Activated naive CD4-positive, alpha-beta T cell treated with anti-CD3 and anti-CD28 coated beads, Interleukin-2, amount 50 U/mL, for 72 hours (primary cell): ENCODE results near the gene PRICKLE2. TPM values are rescaled to one million over a fixed set of nuclear protein-coding genes. Genes with fewer than 3 reads are reported as not detected.

ENCODE experiments used
- ATAC-seq, 2 donors: fragments of 150-1000 bp; cut with Tn5 transposase; 2 replicates each; pipeline ENCODE4 v1.10.0; 2021; ENCODE audit warnings: mild to moderate bottlenecking in 2 of 2, moderate library complexity in 2 of 2
- DNase-seq, 2 donors: peaks; one replicate each; pipeline ENCODE4 v3.0.0; 2021 to 2022; ENCODE audit warnings: low spot score in 2 of 2
- H3K27ac Mint-ChIP-seq, 2 donors: one replicate each; pipeline ENCODE4 v1.8.0; 2022; ENCODE audit warnings: mild to moderate bottlenecking in 2 of 2, mixed read lengths in 2 of 2
- H3K36me3 Mint-ChIP-seq, 2 donors: one replicate each; pipeline ENCODE4 v1.8.0; 2022; ENCODE audit warnings: mixed read lengths in 2 of 2
- H3K9me3 Mint-ChIP-seq, 2 donors: one replicate each; pipeline ENCODE4 v1.8.0; 2022; ENCODE audit warnings: mixed read lengths in 2 of 2
- total RNA-seq, 2 donors: library from RNA; stranded (reverse); gene quantifications; one replicate each; pipeline ENCODE4 v1.2.3, GENCODE V29; 2022

The PRICKLE2 gene
- total RNA-seq, 2 donors from 2014 or later, result not detected

DNA sequence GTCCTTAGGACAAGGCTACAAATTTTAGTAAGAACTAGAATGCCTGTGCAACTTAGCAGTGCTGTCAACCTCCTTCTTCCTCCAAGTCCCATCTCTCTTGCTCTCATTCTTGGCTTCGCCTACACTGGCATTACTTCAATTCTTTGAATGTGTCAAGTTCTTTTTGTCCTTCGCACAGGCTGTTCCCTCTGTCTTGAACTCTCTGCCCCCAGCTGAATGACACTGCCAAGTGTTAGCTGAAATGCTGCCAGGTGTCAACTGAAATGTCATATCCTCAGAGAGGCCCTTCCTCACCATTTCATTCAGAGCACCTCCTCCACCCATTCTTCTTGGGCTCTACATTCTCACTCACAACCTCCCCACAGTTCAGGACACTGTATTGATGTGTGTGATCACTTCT, 153.1 kb downstream of the PRICKLE2 start:
- no peaks in the 10 kb centered on the region for H3K9me3 Mint-ChIP-seq
- H3K27ac Mint-ChIP-seq, result no peak overlapping the region
- no peak for ATAC-seq
- DNase-seq, result no peak
- H3K36me3 Mint-ChIP-seq, result no peaks in the 10 kb centered on the region

DNA sequence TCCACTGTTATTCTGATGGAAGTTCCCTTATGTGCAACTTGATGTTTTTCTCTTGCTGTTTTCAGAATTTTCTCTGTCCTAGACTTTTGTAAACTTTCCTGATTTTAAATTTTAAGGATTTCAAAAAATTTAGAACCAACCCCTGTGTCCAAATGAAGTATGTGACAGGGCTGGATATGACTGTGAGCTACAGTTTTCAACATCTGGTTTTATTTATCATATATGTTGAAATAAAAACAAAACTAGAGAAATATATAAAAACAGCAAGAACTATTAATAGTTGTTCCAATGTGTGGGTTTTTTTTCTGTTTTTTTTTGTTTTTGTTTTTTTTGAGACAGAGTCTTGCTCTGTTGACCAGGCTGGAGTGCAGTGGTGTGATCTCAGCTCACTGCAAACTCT, 154.6 kb downstream of the PRICKLE2 start:
- Mint-ChIP-seq H3K36me3 (no peaks in the 10 kb centered on the region), H3K9me3 (no peaks in the 10 kb centered on the region), H3K27ac (no peak overlapping the region)
- no peak for DNase-seq
- no peak for ATAC-seq

DNA sequence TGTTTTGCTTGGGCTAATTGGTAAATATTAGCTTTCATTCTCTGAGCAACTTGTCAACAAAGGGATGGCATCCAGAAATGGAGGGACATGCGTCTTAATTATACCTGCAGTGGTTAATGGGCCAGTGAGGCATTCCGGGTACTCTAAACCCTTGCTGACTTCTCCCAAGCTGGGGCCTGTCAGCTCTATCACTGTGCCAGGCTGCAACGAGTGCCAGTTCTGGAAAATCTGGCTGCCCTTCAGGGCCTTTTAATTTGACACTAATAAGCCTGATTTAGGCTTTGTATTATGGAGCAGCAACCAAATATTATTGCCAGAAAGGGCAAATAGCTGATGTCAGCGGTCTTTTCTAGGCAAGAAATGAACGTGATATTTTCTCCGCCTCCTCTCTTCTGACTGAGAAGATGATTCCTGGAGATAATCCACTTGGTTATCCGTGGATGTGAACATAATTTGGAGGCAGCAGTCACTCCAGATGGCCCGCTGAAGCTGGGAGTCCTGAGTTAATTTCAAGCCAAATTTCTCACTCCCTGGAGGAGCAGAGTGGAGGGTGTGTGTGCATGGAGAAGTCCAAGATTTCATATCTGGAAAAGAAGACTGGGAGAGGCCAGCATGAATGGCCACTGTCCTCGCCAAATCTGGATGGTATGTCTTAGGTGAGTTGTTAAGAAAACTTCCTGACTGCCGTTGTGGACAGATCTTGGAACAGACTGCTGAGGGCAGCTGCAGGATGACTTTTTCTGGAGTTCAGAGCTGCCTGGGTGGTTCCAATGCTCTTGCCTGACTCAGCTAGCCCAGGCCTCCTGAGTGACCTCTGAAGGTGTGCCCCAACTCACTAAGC, 157.5 kb downstream of the PRICKLE2 start:
- no peaks in the 10 kb centered on the region for H3K36me3 Mint-ChIP-seq
- no peaks in the 10 kb centered on the region for H3K9me3 Mint-ChIP-seq
- no peak overlapping the region for H3K27ac Mint-ChIP-seq
- no peak for ATAC-seq
- DNase-seq, result no peak

DNA sequence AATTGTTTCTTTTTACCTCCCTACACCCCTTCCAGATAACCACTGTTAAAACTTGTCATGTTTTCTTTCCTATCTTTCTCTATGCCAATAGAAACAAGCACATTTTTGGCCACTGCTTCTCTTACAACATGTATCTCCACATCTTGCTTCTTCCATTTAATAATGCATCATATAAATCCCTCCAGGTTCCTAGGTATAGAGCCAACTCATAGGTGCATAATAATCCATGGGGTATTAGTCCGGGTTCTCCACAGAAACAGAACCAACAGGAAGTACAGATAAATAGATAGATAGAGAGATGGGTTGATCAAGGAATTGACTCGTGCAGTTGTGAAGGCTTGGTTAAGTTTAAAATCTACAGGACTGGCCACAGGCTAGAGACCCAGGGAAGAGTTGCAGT, 160.5 kb downstream of the PRICKLE2 start:
- no peaks in the 10 kb centered on the region for H3K36me3 Mint-ChIP-seq
- H3K27ac Mint-ChIP-seq, result no peak overlapping the region
- no peak for DNase-seq
- no peaks in the 10 kb centered on the region for H3K9me3 Mint-ChIP-seq
- ATAC-seq, result no peak

DNA sequence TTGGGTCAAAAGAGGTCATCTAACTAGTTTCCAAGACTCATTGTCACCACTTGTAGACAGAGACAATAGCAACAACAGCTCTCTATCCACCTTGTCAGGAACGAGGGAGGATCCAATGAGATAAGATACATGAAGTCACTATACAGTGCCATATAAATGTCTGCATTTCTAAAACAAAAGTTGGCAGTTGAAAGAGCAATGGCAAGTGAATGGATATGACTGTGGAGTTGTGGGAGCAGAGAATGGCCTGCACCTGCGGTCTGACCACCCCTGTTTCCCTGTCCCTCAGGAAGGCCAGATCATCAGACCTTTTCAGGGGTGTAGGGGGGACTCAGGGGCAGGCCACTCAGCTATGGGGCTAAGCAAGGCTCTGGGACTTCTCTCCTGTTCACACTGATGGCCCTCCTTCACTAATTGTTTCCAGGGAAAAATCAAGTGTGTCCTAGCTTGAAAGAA, 161.3 kb downstream of the PRICKLE2 start:
- ATAC-seq (no peak), DNase-seq (no peak)
- no peaks in the 10 kb centered on the region for H3K36me3 Mint-ChIP-seq
- H3K9me3 Mint-ChIP-seq, result no peaks in the 10 kb centered on the region
- H3K27ac Mint-ChIP-seq, result no peak overlapping the region

DNA sequence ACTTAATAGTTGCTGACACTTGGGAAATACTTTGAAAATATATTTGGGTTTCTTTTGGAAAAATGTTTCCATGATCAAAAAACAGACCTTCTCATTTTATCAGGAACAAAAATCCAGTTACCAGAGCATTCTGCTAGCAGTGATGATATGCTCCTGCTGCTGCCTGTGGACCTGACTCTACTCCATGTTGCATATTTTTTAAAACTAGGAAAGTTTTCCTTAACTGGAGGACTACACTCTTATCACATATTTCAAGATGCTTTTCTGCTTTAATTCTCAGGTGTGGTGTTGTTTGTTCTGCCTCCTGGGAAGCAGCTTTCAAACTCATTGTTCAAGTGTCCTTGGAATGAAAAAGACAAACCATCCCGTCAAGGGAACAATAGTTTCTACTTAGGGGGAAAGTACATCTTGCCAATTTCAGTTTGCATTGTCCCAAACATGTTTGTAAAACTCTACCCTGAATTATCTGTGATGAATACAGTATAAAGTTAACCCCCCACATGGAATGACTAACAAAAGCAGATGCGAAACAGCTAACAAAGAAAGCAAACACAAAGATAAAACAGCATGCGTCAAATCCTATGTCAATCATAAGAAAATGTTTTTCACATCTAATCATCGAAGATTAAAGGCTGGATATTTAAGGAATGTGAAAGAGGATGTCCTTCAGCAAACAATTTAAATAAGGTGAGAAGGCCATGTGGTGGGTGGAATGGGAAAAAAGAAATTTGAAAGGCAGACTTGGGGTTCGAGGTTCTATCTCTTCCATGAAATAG, 161.9 kb downstream of the PRICKLE2 start:
- DNase-seq, result no peak
- ATAC-seq, result no peak
- H3K36me3 Mint-ChIP-seq, result no peaks in the 10 kb centered on the region
- no peaks in the 10 kb centered on the region for H3K9me3 Mint-ChIP-seq
- no peak overlapping the region for H3K27ac Mint-ChIP-seq

DNA sequence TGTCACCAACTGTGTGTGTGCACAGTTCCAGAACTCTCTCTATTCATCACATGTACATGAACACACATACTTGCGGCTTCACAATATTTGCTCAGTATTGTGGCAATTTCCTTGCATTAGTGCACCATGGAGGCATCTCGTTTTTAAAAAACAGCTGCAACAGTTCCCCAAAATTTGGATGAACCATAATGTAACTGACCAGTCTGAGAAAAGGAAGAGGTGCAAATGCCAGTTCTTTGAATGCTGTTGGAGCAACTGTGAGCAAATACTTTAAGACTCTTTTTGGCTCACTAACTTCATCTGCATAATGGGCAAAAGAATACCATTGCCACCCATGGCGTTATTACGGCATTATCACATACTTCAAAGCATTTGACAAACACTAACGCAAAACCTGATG, 163.6 kb downstream of the PRICKLE2 start:
- DNase-seq (no peak), ATAC-seq (no peak)
- H3K9me3 Mint-ChIP-seq, result no peaks in the 10 kb centered on the region
- no peaks in the 10 kb centered on the region for H3K36me3 Mint-ChIP-seq
- H3K27ac Mint-ChIP-seq, result no peak overlapping the region

DNA sequence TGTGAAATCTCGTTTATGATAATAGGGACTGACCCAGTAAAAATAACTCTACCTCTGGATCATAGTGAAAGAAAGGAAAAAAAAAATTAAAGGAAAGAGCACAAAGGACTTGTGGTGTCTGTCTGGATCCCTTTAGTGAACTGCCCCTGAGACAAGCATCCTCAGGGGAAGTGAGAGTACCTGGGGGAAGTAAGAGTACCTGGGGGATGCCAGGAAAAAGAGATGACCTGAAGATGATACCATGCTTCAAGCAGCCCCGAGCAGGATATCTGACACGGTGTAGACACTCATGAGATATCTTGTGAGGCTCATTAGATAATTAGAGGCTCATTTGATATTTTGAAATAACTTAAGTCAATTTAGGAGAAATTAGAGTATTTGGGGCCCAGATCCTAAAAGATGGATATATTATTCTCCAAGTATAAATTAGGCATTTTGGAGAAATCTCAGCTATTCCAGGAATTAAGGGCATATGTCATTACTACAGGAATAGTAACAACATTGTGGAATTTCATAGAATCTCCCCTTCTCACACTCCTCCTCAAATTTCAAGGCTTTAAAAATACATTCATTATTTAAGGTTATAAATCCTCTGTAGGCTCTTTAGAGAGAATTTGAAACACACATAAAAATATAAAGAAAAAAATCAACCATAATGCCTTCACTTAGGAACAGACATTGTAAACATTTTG, 165.6 kb downstream of the PRICKLE2 start:
- Mint-ChIP-seq H3K36me3 (no peaks in the 10 kb centered on the region), H3K27ac (no peak overlapping the region), H3K9me3 (no peaks in the 10 kb centered on the region)
- ATAC-seq (no peak), DNase-seq (no peak)

DNA sequence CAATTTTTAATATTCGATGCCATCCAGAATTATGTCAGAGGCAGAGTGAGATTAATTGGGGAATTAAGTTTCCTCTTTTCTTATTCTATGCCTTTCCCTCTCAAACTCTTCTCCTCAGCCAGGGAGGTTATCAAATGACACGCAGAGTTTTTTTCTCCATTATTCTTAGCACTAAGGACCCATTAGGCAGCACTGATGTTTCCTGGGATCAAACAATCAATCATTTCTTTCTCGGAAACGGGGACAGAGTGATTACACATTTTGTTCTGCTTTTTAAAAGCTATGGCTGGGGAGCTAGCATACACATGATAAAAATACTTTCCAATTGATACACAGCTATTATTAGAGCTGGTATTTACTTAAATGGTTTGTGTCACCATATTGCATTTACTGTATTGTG, 166.7 kb downstream of the PRICKLE2 start:
- ATAC-seq (no peak), DNase-seq (no peak)
- Mint-ChIP-seq H3K27ac (no peak overlapping the region), H3K9me3 (no peaks in the 10 kb centered on the region), H3K36me3 (no peaks in the 10 kb centered on the region)

DNA sequence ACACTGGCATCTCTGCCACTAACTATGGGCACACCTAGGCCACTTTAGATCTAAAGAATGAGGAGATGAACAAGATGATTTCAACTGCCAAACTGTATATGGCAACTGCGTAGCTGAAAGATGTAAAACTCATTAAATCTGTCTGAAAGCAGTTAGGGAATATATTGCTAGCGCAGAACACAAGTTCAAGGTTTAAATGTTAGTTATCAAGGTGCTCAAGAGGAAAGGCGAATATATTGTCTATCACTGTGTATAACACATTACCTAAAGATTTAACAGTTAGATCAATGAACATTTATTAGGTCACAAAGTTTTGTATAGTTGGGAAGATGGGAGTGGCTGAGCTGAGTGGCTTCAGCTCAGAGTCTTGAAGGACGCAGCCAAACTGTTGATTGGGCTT, 168.0 kb downstream of the PRICKLE2 start:
- no peaks in the 10 kb centered on the region for H3K36me3 Mint-ChIP-seq
- DNase-seq, result no peak
- no peak for ATAC-seq
- H3K9me3 Mint-ChIP-seq, result no peaks in the 10 kb centered on the region
- H3K27ac Mint-ChIP-seq, result no peak overlapping the region

DNA sequence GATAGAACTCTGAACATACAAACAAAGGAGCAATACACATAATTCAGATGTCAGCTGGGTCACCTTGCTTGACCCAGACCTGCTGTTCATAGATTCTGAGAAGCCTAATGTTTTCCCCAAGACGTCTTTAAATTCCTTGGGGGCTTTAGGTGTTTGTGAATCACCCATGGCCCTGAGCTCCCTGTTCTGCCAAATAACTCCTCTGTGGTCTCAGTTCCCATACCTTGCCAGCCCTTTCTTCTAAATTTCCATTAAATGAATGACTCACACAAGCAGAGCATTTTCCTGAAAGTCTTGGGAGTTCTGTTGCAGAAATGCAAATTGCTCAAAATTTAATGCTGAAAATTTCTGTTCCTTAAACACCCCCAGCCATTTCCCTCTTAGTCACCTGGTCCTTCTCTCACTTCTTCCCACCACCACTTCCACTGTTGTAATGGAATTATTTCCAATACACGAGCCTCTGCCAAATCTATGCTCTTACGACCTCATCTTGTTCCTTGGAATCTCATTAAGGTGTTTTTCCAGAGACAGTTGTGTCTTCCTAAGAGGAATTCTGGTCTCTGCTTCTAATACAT, 168.6 kb downstream of the PRICKLE2 start:
- Mint-ChIP-seq H3K27ac (no peak overlapping the region), H3K9me3 (no peaks in the 10 kb centered on the region), H3K36me3 (no peaks in the 10 kb centered on the region)
- DNase-seq (no peak), ATAC-seq (no peak)

DNA sequence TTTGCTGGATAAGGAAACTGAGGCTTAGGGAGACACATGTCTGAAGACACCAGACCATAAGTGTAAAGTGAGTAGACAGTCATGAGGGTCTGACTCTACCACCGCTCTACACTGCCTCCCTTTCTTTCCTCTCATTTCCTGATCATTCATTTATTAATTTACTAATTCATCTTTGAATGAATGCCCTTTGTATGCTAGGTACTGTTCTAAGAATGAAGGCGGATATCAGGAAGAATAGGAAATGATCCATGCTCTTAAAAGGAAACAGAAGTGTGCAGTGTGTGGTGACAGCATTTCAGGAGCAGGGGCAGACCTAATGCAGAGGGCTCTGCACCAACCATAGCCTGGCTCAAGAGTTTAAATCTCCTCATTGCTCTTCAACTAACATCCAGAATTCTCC, 170.2 kb downstream of the PRICKLE2 start:
- no peak for DNase-seq
- Mint-ChIP-seq H3K9me3 (no peaks in the 10 kb centered on the region), H3K36me3 (no peaks in the 10 kb centered on the region), H3K27ac (no peak overlapping the region)
- no peak for ATAC-seq

DNA sequence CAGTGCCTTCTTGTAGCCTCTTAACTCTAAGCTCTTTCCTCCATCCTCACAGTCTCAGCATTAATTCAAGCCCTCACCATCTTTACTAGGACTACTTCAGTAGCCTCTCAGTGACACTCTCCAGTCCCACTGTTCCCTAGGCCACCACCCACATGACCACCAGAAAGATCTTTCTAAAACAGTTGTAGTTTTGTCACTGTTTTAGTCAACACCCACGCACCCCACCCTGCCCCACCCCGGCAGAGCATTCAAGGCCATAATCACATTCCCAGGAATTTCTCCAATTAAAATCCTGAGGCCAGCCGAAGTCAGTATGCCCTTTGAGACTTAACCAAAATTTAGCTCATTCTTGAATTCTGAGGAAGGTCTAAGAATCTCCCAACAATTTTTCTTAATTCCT, 170.8 kb downstream of the PRICKLE2 start:
- H3K36me3 Mint-ChIP-seq, result no peaks in the 10 kb centered on the region
- no peak for ATAC-seq

DNA sequence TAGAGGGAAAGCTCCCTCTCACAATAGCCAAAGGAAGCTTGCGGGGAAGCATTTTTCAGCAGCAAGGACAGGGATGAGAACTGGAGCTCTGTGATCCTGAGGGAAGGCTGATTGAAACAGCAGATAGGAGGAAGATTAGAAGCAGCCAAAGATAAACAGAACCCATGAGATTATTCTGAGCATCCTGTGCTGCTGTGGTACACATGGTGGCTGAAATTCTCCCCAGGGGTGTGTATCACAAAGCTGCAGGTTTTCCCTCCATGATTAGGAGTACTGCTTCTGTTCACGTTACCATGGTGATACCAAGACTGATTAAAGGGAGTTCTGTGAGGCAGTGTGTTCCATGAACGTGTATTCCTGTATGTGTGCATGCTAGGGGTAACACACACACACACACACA, 171.7 kb downstream of the PRICKLE2 start:
- no peak for DNase-seq
- Mint-ChIP-seq H3K9me3 (no peaks in the 10 kb centered on the region), H3K36me3 (no peaks in the 10 kb centered on the region), H3K27ac (no peak overlapping the region)
- no peak for ATAC-seq

More for the DNA sequence above, 170.8 kb downstream of the PRICKLE2 start:
- no peaks in the 10 kb centered on the region for H3K9me3 Mint-ChIP-seq
- no peak for DNase-seq
- no peak overlapping the region for H3K27ac Mint-ChIP-seq

DNA sequence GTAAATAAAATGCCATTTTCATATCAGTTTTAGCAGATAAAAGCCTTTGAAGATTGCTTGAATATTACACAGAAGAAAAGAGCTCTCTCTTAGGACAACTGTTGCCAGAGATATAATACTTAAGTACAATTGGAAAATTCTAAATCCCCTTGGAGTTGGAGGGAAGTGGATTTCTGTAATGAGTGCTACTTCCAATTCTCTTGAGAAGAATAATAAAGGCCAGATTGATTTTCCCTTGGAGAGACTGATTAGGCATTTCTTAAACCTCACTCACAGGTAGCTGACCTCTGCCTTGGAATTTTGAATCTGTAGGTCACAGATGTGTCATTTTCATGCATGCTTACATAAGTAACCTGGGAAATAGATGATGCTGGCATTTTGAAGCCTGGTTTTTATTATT, 172.1 kb downstream of the PRICKLE2 start:
- ATAC-seq (no peak), DNase-seq (no peak)
- no peak overlapping the region for H3K27ac Mint-ChIP-seq
- H3K9me3 Mint-ChIP-seq, result no peaks in the 10 kb centered on the region
- H3K36me3 Mint-ChIP-seq, result no peaks in the 10 kb centered on the region

DNA sequence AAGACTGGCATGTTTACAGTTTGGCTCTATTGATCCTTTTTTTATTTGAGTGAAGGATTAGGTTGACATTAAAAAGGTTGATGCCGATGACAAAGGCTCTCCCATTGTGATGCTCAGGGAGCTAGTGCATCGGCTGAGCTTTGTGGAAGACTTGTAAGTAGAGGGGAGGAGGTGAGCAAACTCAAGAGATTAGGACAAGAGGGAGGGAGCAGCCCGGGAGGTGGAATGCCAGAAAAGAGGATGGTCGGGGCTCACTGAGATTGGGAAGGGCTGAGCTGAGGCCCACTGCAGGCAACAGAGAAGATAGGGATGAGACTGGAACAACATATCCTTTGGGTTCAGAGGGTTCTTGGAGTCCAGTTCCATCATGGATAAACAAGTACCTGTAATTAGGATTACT, 175.4 kb downstream of the PRICKLE2 start:
- no peak for DNase-seq
- H3K36me3 Mint-ChIP-seq, result no peaks in the 10 kb centered on the region

DNA sequence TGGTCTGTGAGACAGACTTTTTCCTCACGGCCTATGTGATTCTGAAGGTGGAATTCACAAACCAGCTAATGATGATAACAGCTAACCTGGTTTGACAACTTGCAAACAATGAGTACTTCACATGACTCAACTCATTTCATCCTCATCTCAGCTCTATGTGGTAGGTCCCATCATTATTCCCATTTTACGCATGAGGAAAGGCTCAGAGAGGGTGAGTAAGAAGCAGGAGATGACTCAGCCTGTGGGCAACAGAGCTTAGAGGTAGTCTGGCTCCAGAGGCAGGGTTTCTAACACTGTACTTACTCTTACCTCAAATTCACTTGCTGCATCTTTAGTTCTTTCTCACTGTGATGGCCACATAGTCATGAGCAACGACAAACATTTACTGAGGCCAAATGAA, 176.1 kb downstream of the PRICKLE2 start:
- peak overlapping the region in 1 of 2 donors; percentile 46 for H3K27ac Mint-ChIP-seq
- peak in 1 of 2 donors; percentile 14 for DNase-seq
- H3K9me3 Mint-ChIP-seq, result no peaks in the 10 kb centered on the region
- peak; percentile 95 to 96 for ATAC-seq
- no peaks in the 10 kb centered on the region for H3K36me3 Mint-ChIP-seq

More for the DNA sequence above, 175.4 kb downstream of the PRICKLE2 start:
- no peak for ATAC-seq
- Mint-ChIP-seq H3K27ac (peak overlapping the region in 1 of 2 donors; percentile 51), H3K9me3 (no peaks in the 10 kb centered on the region)
